Fibroblast of the aortic adventitia (primary cell): ENCODE data around the gene PRM3. TPM values are rescaled to one million over a fixed set of nuclear protein-coding genes. Genes with fewer than 3 reads are reported as not detected.

Experiments used
- DNase-seq: peaks from one replicate; pipeline ENCODE4 v3.0.0-alpha.2; 2010; ENCODE audit warnings: low read depth
- H3K4me3 ChIP-seq: 2 replicates; pipeline ENCODE4 v1.5.1; 2011; ENCODE audit warnings: low read depth, mild to moderate bottlenecking, control low read depth, low read length, moderate library complexity
- total RNA-seq: library from RNA; depleted of rRNA; stranded (reverse); fragments of >200 nt; gene quantifications from 2 replicates; pipeline ENCODE4 v1.2.3, GENCODE V29; 2012; ENCODE audit warnings: low replicate concordance
- TF ChIP-seq, protein P1 (sequence below): IDR thresholded peaks from 2 replicates; pipeline ENCODE4 v1.5.1; 2011; ENCODE audit warnings: mild to moderate bottlenecking, low read length, control low read depth, inconsistent platforms; ENCODE audit not compliant: insufficient read depth

PRM3 gene
- total RNA-seq, 1 donor, result not detected

DNA sequence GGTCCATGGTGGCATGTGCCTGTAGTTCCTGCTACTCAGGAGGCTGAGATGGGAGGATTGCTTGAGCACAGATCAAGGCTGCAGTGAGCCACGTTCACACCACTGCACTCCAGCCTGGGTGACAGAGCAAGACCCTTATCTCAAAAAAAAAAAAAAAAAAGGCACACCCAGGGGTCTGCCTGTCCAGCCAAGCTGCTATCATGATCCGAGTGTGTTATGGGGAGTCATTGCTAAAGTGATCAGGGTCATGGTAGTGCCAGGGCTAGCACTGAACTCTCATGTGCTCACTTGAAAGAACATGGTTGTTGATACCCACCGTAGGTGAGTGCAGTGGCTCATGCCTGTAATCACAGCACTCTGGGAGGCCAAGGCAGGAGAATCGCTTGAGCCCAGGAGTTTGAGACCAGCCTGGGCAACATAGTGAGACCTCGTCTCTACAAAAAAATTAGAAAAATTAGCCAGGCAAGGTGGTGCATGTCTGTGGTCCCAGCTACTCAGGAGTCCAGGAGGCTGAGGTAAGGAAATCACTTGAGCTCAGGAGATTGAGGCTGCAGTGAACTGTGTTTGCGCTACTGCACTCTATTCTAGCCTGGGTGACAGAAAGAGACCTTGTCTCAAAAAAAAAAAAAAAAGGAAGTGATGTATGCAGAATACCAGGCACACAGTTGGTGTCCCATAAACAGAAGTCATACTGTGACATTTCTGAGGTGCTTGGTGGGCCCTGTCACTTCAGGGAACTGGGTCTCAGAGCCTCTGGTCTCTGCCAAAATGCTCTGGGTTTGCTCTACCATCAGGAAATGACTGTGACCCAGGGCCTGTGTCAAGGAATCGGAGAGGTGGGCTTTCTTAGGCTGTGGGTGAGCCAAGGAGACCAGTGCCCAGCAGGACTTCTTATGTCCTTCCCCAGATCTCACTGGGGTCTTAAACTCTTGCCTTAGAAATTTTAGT lies 5.5 kb upstream of the PRM3 start:
- TF ChIP-seq, protein P1, sequence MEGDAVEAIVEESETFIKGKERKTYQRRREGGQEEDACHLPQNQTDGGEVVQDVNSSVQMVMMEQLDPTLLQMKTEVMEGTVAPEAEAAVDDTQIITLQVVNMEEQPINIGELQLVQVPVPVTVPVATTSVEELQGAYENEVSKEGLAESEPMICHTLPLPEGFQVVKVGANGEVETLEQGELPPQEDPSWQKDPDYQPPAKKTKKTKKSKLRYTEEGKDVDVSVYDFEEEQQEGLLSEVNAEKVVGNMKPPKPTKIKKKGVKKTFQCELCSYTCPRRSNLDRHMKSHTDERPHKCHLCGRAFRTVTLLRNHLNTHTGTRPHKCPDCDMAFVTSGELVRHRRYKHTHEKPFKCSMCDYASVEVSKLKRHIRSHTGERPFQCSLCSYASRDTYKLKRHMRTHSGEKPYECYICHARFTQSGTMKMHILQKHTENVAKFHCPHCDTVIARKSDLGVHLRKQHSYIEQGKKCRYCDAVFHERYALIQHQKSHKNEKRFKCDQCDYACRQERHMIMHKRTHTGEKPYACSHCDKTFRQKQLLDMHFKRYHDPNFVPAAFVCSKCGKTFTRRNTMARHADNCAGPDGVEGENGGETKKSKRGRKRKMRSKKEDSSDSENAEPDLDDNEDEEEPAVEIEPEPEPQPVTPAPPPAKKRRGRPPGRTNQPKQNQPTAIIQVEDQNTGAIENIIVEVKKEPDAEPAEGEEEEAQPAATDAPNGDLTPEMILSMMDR, result no peak
- H3K4me3 ChIP-seq, result no peak overlapping the region
- DNase-seq, result no peak

DNA sequence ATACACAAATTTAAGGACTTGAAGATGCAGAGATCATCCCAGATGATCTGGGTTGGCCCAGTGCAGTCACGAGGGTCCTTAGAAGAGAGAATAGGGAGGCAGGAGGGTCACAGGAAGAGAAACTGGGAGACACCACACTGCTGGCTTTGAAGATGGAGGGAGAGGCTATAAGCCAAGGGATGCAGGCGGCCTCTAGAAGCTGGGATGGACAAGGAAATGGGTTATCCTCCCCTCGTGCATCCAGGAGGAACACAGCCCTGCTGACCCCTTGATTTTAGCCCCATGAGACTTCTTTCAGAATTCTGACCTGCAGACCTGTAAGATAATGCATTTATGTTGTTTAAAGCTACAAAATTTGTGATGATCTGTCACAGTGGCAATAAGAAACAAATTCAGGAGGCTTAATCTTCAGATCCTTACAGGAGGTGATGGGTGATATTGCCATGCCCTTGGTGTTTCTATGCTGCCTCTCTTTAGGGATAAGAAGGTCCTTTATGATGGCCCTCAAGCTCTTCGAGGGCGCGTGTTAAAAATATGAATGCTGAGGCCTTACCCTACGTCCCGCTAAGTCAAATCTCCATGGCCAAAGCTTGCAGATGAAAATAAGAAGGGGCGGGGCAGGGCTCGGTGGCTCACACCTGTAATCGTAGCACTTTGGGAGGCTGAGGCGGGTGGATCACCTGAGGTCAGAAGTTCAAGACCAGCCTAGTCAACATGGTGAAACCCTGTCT lies 4.3 kb upstream of the PRM3 start:
- TF ChIP-seq, protein P1, result no peak
- DNase-seq, result no peak
- no peak overlapping the region for H3K4me3 ChIP-seq

DNA sequence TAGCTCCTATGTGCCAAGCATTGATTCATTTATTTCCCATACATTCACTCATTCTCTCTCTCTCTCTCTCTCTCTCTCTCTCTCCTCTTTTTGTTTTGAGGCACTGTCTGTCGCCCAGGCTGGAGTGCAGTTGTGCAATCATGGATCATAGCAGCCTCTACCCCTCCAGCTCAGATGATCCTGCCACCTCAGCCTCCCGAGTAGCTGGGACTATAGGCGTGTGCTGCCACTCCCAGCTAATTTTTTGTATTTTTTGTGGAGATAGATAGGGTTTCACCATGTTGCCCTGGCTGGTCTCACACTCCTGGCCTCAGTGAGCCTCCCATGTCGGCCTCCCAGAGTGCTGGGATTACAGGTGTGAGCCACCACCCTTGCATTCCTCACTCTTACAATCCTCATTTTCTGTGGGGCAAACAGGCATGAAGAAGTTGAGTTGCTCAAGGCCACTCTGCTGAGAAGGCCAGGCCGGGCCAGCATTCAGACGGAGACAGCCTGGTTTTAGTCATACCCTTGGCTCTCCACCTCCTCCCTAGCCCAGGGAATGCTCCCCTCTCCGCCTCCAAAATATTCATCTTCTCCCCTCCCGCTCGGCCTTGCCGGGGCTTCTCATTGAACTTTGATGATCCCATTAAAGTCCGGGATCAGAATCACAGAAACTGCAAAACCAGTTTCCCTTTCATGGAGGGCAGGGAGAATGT lies 3.6 kb upstream of the PRM3 start:
- TF ChIP-seq, protein P1, result no peak
- DNase-seq, result no peak
- H3K4me3 ChIP-seq, result no peak overlapping the region

DNA sequence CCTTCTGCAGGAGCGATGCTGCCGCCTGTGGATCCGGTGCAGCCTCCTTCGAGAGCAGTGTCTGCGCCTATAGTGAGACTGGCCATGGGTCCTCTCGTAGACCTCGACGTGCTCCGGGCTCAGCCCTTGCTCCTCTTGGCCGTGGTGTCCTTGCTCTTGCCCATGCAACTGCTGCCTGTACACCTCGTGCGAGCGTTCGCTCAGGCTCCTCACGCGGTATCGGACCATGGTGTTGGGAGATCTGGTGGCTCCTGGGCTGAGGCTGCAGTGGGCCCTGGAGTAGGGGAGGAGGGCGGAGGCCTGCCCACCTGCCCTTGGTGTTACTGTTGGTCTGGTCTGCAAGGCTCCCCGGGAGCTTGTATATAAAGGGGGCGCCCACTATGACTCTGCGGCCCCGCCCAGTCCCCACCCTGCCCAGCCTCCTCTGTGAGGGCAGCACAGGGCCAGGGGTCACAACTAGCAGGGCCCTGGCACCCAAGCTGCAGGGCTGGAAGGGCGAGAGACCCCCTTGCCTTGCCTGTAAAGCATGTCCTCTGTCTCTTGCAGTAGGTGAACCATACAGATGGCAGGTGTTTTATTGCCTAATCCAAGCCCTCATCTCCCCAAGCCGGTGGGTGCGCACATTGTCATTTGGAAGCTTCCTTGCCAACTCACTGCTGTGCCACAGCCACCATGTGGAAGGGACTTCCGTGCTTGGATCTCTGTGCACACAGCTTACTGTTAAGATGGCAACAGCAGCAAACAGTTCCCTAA lies 2.9 kb upstream of the PRM3 start, which contains the start of gene PRM2:
Gene PRM2 (minus strand): TSS at position 338 of the 753 bp plus-strand sequence. CDS start 110 bp downstream, at position 228.
- no peak within 1 kb of the TSS for H3K4me3 ChIP-seq
- TF ChIP-seq, protein P1, result no peak
- no peak for DNase-seq

DNA sequence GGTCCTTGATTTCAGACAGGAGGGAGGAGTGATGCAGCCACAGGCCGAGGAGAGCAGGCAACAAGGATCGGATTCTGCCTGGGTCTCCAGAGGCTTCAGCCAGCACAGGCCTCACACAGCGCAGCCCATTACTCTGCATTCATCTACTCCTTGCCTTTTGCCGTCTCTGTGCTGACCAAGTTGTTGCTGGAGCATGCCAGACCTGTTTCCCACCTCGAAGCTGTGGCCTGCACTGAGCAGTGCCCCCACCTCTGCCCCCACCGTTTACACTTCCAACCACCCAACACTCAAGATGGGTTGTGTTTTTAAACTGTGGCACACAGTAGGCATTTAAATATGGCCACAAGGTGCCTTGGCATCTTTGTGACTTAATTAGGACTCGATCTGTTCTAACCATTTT lies 1.5 kb upstream of the PRM3 start:
- H3K4me3 ChIP-seq, result no peak overlapping the region
- TF ChIP-seq, protein P1, result no peak
- no peak for DNase-seq
